NK-92 (cell line): Measurements from ENCODE around the gene FLRT2.

ENCODE experiments used
- DNase-seq: peaks from one replicate; lab custom pipeline; 2025; ENCODE audit not compliant: unreplicated experiment; lab: John Stamatoyannopoulos, UW

Gene FLRT2

GRCh38 chr14:85587151-85587711 lies 57.3 kb downstream of the FLRT2 start:
- no peak for DNase-seq

GRCh38 chr14:85590784-85591183 lies 60.8 kb downstream of the FLRT2 start:
- no peak for DNase-seq

GRCh38 chr14:85594217-85594616 lies 64.3 kb downstream of the FLRT2 start:
- no peak for DNase-seq

- no peak for DNase-seq
Observed at GRCh38 chr14:85595981-85596380, 66.0 kb downstream of the FLRT2 start.

- no peak for DNase-seq
Observed at GRCh38 chr14:85596562-85596961, 66.6 kb downstream of the FLRT2 start.

GRCh38 chr14:85597701-85598100 lies 67.8 kb downstream of the FLRT2 start:
- no peak for DNase-seq

GRCh38 chr14:85599939-85600338 lies 70.0 kb downstream of the FLRT2 start:
- DNase-seq, result no peak

- no peak for DNase-seq
Observed at GRCh38 chr14:85601246-85601645, 71.3 kb downstream of the FLRT2 start.

GRCh38 chr14:85601690-85602089 lies 71.7 kb downstream of the FLRT2 start:
- DNase-seq, result no peak

GRCh38 chr14:85602345-85602744 lies 72.4 kb downstream of the FLRT2 start:
- no peak for DNase-seq

- no peak for DNase-seq
Observed at GRCh38 chr14:85604021-85604420, 74.1 kb downstream of the FLRT2 start.

- DNase-seq, result no peak
Observed at GRCh38 chr14:85604714-85605113, 74.8 kb downstream of the FLRT2 start.

- DNase-seq, result no peak
Observed at GRCh38 chr14:85607651-85608081, 77.7 kb downstream of the FLRT2 start.

- no peak for DNase-seq
Observed at GRCh38 chr14:85613496-85613895, 83.6 kb downstream of the FLRT2 start.

- no peak for DNase-seq
Observed at GRCh38 chr14:85616386-85616885, 86.5 kb downstream of the FLRT2 start.

GRCh38 chr14:85616886-85617285 lies 86.9 kb downstream of the FLRT2 start:
- no peak for DNase-seq

GRCh38 chr14:85617791-85618190 lies 87.8 kb downstream of the FLRT2 start:
- DNase-seq, result no peak

GRCh38 chr14:85618390-85618789 lies 88.4 kb downstream of the FLRT2 start:
- no peak for DNase-seq

- no peak for DNase-seq
Observed at GRCh38 chr14:85618978-85619377, 89.0 kb downstream of the FLRT2 start.

GRCh38 chr14:85619851-85620250 lies 89.9 kb downstream of the FLRT2 start:
- DNase-seq, result no peak

GRCh38 chr14:85620947-85621346 lies 91.0 kb downstream of the FLRT2 start:
- no peak for DNase-seq

- no peak for DNase-seq
Observed at GRCh38 chr14:85622106-85622505, 92.2 kb downstream of the FLRT2 start.

- DNase-seq, result no peak
Observed at GRCh38 chr14:85622986-85623685, 93.2 kb downstream of the FLRT2 start.
